ENCODE results near the gene VTN. TPM values are rescaled to one million over a fixed set of nuclear protein-coding genes. Genes with fewer than 3 reads are reported as not detected.
"Not testable (repeated sequence)": the region's sequence is repeated elsewhere in the genome, so short reads cannot be mapped to it uniquely, and the experiment has no call there.

Gene VTN
- polyA plus RNA-seq, 1 donor, result 0.32 TPM

DNA sequence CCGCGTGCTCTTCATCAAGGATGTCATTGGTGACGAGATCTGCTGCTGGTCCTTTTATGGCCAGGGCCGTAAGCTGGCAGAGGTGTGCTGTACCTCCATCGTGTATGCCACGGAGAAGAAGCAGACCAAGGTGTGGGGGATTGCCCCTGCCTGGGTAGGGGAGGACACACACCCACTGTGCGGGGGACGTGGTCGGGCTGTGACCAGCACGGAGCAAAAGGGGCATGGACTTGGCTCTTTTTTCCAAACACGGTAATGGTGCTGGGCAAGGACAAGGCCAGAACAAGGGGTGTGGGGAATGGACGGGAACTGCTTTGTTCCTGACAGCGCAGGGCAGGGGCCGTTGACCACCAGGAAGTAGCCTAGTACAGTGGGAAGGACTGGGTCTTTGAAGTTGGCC is 27.8 kb downstream of the VTN start:
- DNase-seq (ENCODE audit: low read depth), result no peak

GRCh38 chr17:28341516-28341915 is 28.6 kb downstream of the VTN start:
- no peak for DNase-seq (ENCODE audit: low read depth)

- DNase-seq (ENCODE audit: low read depth), result no peak
Measured at GRCh38 chr17:28340374-28340773, 29.7 kb downstream of the VTN start.

GRCh38 chr17:28339431-28339830 is 30.7 kb downstream of the VTN start:
- no peak for DNase-seq (ENCODE audit: low read depth)

DNA sequence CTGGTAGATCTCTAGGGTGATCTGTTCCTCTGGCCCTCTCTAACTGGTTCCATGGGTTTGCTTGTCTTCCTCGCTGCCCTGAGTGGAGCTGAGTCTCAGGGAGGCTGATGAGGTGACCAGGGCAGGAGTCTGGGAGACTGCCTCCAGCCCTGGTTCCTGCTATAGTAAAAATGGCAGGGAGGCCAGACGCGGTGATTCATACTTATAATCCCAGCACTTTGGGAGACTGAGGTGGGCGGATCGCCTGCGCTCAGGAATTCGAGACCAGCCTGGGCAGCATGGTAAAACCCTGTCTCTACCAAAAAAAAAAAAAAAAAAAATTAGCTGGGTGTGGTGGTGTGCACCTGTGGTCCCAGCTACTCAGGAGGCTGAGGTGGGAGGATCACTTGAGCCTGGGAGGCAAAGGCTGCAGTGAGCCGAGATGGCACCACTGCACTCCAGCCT is 31.3 kb downstream of the VTN start:
- DNase-seq (ENCODE audit: low read depth), result not testable (repeated sequence)

GRCh38 chr17:28338056-28338768 is 31.9 kb downstream of the VTN start:
- no peak for DNase-seq (ENCODE audit: low read depth)

DNA sequence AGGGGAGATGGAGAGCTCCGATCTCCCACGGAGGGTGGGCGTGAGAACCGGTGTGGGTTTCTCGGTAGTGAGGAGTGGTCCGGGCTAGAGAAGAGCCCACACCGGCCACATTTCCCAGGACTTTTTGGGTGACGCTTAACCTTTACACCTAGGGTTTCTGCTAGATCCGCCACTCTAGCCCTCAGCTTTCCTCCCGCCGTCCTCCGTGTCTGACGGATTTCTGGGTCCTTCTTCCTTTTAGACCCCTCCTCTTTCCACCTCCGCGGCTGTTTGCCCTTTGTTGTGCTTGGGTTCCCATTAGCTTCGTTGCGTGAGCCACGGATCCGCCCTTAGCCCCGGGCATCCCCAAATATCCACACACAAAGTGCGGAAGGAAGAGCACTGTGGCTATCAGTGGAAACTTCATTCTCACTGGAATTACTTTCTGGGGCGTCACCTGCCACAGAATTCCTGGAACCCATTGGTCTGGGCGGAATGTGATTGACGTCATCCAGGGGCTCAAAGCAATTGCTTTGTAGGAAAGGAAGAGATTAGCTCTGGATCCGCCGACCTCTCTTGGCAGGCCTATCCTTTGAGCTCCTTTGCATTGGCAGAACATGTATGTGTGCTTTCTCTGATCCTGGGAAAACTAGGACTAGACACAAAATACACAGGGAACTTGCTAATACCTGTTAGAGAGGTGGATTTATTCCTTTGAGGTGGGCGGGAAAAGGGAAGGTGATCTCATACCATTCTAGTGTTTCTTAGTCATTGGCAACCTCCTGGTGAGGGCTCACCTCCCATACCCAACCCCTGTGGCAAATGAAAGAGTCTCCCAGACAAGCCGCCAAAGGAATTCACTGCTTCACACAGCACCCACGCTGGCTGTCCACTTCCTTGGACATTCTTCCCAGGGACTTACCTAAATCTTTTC is 33.9 kb downstream of the VTN start:
- DNase-seq (ENCODE audit: low read depth), result peak; percentile 36

DNA sequence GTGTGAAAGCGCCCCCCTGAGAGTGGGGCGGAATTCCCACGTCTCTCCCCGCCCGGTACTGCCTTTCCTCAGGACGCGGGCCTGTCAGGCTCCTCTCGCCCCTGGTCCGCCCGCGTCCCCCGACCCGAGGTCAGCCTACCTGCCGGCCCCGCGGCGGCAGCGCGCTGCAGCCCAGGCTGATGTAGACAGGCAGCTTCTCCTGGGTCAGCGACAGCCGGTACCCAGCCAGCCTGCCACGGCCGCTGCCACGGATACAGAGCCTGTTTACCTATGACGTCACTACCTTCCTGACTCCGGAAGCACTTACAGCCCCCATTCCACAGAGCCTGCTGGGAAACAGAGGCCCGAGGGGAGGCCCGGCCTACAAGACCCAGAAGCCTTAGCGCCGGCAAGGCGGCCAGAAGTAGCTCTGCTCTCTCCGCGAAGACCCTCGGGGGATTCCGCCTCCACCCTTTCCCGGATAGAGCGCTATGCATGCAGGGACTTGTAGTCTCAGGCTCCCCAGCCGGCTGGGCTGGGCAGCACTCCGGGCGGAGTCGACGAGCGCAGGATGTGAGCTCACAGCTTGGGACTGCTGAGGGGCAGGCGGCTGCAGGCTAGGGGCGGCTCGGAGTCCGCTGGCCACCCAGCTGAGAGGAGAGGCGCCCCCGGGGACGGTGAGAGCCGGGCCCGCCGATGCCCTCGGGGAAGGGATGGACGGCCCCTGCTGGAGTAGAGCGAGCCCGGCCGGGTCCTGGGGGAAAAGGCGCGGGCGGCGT is 34.7 kb downstream of the VTN start, which contains the start of the genes IFT20 and TNFAIP1:
IFT20 (minus strand) TSS at position 272 of the 758 bp plus-strand sequence. CDS start 3,487 bp downstream, outside the sequence.
TNFAIP1 (plus strand) TSS at position 561 of the 758 bp plus-strand sequence. CDS start 3,761 bp downstream, outside the sequence.
- peak; percentile 99 for DNase-seq (ENCODE audit: low read depth)

- no peak for DNase-seq (ENCODE audit: low read depth)
Measured at GRCh38 chr17:28334666-28335200, 35.4 kb downstream of the VTN start.

GRCh38 chr17:28334171-28334570 is 35.9 kb downstream of the VTN start:
- DNase-seq (ENCODE audit: low read depth), result no peak

DNA sequence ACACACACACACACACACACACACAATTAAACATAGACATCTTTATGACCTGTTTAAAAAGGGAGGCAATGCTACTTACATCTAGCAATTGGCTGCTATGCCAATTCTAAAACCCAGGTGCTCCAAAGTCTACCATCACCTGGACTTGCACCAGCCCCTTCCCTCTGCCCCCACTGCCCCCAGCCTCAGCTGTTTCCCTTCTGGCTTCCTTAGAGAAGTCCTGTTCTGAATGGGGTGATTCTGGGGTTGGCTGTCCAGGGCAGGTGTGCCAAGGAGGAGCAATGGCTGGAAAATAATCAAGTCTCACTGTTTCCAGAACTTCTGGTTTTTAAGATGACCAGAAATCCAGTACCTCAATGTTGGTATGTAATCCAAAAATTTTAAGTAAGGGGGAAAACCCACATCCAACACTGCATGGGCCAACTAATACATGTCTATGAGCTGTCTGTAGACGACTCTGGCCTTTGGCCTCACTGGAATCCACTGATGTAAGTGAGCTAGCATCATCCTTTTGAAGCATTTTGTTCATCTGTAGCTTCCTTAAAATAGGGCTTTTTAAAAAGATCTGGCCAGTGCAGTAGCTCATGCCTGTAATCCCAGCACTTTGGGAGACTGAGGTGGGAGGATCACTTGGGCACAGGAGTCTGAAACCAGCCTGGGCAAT is 36.9 kb downstream of the VTN start:
- no peak for DNase-seq (ENCODE audit: low read depth)

DNA sequence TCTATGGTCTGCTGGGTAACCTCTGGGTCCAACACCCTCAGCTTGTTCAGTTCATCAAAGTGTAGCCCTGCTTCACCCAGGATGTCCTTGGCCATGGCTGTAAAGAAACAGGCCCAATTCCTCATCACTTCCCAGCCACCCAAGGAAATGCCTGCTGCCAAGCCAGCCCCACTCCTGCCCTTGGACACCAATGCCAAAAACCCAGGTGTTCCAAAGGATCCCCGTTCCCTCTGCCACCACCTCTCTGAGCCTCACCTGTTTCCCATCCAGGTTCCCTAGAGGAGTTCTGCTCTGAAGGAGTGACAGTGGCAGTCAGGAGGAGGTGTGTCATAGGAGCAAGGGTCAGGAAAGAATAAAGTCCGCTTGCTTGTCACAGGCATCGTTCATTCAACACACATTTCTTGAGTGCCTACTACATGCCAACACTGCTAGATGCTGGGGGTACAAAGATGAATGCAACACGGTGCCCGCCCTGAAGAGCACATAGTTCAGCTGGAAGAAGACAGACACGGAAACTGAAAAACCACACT is 38.2 kb downstream of the VTN start:
- no peak for DNase-seq (ENCODE audit: low read depth)

DNA sequence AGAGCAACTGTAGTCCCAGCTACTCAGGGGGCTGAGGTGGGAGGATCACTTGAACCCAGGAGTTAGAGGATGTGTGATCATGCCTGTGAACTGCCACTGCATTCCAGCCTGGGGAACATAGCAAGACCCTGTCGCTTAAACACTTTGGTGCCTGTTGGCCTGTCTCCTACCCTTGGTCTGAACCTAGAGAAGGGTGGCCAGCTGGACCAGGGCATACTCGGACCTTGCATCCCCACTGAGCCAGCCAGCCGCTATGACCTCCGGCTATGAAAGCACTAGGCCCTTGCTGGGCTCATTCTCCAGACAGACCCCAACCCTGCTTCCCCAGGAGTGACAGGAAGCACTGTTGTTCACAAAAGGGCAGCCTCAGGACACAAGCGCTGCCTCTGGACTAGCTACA is 39.4 kb downstream of the VTN start:
- DNase-seq (ENCODE audit: low read depth), result no peak

DNA sequence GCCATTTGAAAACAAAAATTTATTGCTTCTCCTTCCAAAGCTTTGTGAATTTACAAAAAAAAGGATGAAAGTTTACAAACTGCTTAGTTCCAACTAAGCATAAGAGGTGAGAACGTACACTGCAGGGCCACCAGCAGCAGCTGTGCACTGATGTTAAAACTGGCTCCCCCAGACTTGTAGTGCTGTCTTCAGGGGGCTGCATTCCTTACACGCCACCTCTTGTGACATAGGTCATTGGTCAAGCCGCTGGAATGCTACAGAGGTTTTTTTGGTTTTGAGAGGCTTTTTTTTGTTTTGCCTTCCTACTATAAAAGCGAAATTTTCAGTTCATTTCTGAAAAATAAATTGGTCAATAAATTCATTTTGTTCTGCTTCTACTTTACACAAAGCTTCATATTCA is 41.8 kb downstream of the VTN start:
- DNase-seq (ENCODE audit: low read depth), result no peak

DNA sequence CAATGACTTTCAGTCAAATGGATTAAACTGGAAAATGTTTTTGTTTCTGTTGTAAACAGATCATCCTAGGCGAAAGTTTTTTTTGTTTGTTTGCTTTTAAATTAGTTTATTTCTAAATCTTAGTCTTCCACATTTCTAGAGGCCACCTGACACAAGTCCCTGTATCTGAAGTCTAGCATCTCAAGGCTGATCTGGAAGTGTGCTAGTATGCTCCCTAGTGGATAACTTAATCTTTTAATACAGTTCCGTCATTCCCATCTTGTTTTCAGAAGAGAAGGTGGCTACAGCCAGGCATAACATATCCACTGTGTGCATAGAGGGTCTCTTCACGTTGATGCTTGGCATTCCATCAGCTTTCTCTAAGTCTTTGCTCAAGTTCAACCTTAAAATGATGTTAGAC is 42.4 kb downstream of the VTN start:
- no peak for DNase-seq (ENCODE audit: low read depth)

GRCh38 chr17:28327031-28327607 is 43.0 kb downstream of the VTN start:
- no peak for DNase-seq (ENCODE audit: low read depth)

DNA sequence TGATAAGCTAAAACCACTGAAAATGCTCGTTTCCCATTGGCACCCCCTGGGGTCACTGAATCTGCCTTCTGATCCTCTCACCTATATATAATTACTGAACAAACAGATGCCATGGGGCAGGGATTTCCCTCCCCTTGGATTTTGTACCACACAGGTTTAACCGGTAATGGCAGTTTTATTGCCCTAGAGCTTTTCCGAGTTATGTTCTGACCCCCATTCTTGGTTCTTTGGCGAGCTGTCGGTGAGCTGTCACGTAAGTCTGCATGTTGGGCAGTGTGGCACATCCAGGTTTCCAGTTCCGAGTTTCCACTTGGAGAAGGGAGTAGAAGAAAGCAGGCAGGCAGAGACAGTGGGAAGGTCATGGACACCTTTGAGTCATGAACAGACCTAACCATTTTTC is 44.0 kb downstream of the VTN start:
- DNase-seq (ENCODE audit: low read depth), result no peak

DNA sequence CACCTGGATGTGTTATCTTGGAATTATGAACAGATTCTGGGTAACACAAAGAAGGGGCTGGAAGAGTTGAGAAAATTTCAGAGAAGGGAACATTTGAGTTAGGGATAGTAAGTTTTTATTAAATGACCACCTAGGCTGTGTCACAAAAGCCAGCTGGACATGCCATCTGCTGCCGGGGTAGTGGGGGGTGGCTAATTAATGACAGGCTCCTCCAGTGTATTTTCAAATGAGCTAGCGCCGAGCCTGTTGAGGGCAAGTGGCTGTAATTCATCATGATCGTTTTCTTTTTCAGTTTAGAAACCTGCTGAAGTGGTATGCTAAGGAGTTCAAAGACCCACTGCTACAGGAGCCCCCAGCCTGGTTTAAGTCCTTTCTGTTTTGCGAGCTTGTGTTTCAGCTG is 44.9 kb downstream of the VTN start:
- DNase-seq (ENCODE audit: low read depth), result no peak

DNA sequence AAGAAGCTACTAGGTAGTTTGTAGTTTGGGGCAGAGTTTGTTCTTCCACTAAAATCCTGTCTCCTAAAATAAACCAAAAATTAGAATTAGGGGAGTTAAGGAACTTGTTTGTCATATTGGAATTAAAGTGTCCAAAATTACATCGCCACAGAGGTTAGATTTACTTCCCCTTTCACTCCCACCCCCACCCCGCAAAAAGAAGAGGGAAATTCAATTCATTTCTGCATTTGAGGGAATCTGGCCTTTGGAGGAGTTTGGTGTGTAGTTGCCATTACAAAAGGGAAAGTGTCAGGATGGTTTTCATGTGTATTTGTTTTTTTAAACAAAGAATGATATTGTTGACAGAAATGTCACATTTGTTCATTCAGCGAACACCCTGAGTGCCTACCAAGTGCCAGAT is 45.3 kb downstream of the VTN start:
- DNase-seq (ENCODE audit: low read depth), result no peak

DNA sequence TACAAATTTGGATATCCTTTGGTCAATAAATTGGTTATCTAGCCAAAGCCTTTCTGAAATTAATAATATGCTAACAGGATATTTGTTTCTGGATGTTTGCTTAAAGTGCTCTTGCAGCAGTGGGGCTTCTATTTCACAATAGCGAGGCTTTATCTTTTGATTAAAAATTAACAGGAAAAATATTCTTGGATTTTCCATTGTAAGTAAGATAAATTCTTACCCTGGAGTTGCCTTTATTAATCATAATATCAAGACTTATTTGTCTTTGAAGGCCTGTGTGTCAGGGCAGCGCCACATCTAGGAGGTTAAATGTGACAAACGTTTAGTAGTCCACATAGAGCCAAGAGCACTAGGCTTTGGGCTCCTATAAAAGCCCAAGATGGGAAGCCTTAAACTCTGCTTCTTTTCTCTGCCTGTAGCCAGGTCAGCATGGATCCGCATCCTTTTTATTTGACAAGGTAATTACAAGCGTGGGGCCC is 45.8 kb downstream of the VTN start:
- DNase-seq (ENCODE audit: low read depth), result no peak
